ENCODE measurements around the gene ANKRD13C. TPM values are rescaled to one million over a fixed set of nuclear protein-coding genes. Genes with fewer than 3 reads are reported as not detected.

Gene ANKRD13C
- total RNA-seq, 1 experiment from 2014 or later: 17.8 TPM

- Mint-ChIP-seq H3K36me3 (ENCODE audit: insufficient read depth, unreplicated experiment) (peaks cover 61% of the 10 kb centered on the region), H3K27ac (ENCODE audit: low read depth, unreplicated experiment) (peak overlapping the region; percentile 96), H3K4me1 (ENCODE audit: insufficient read depth, unreplicated experiment) (peaks cover 21% of the 10 kb centered on the region), H3K9me3 (ENCODE audit: unreplicated experiment) (no peaks in the 10 kb centered on the region), H3K4me3 (ENCODE audit: unreplicated experiment) (peak overlapping the region; percentile 78), H3K27me3 (ENCODE audit: insufficient read depth, unreplicated experiment) (no peaks in the 10 kb centered on the region)
- CTCF ChIA-PET: interaction anchor here (0.7 kb wide), 1 partner anchor 668 kb away, joined by 3 read pairs; no protein-coding TSS in a partner anchor
- POLR2A ChIA-PET: interaction anchor here (0.8 to 9.9 kb wide), 6 partner anchors 13 to 188 kb away, joined by 3 to 193 read pairs (median 8); partner anchors contain the start of genes ANKRD13C, CTH and LRRC40
- intact Hi-C loops (cut with micrococcal nuclease): loop anchor here (10.0 kb wide), 1 partner anchor 192 kb away; the partner anchor contains the start of gene CTH
- no peak for TF ChIP-seq CTCF (IDR thresholded peaks at IDR 0.05; ENCODE audit: unreplicated experiment)
- no peak for DNase-seq (ENCODE audit: unreplicated experiment)
- BruUV-seq (replicated peaks): no TSS peak
Observed at GRCh38 chr1:70222716-70223235, 131.7 kb downstream of the ANKRD13C start.

GRCh38 chr1:70221238-70222121 lies 133.0 kb downstream of the ANKRD13C start, which contains the start of gene SRSF11:
TSS of gene SRSF11 (plus strand) at chr1:70221380. CDS start at chr1:70221637, 257 bp downstream.
- Mint-ChIP-seq H3K27ac (ENCODE audit: low read depth, unreplicated experiment) (peak within 1 kb of the TSS; percentile 96), H3K4me1 (ENCODE audit: insufficient read depth, unreplicated experiment) (peaks cover 21% of the 10 kb centered on the region)
- POLR2A ChIA-PET: interaction anchor here (0.7 to 9.9 kb wide), 15 partner anchors 9 to 859 kb away, joined by 3 to 193 read pairs (median 6); partner anchors contain the start of genes ANKRD13C, CTH, LRRC40 and ZRANB2

GRCh38 chr1:70220517-70221237 lies 133.8 kb downstream of the ANKRD13C start:
- no peak for DNase-seq (ENCODE audit: unreplicated experiment)
- Mint-ChIP-seq H3K9me3 (ENCODE audit: unreplicated experiment) (no peaks in the 10 kb centered on the region), H3K27me3 (ENCODE audit: insufficient read depth, unreplicated experiment) (no peaks in the 10 kb centered on the region), H3K4me1 (ENCODE audit: insufficient read depth, unreplicated experiment) (peaks cover 21% of the 10 kb centered on the region), H3K4me3 (ENCODE audit: unreplicated experiment) (peak overlapping the region; percentile 78), H3K27ac (ENCODE audit: low read depth, unreplicated experiment) (peak overlapping the region; percentile 96), H3K36me3 (ENCODE audit: insufficient read depth, unreplicated experiment) (peaks cover 60% of the 10 kb centered on the region)
- POLR2A ChIA-PET: interaction anchor here (0.6 to 9.9 kb wide), 14 partner anchors 10 to 861 kb away, joined by 3 to 193 read pairs (median 6); partner anchors contain the start of genes ANKRD13C, CTH, LRRC40 and ZRANB2
- CTCF ChIA-PET: interaction anchor here (0.6 to 1.9 kb wide), 9 partner anchors 11 to 405 kb away, joined by 3 to 11 read pairs (median 3); no protein-coding TSS in a partner anchor
- intact Hi-C loops (cut with micrococcal nuclease): loop anchor here (1.0 to 10.0 kb wide), 2 partner anchors 87 to 194 kb away; partner anchors contain the start of gene CTH
- BruUV-seq (replicated peaks): TSS peak; percentile 85
- TF ChIP-seq CTCF (IDR thresholded peaks at IDR 0.05; ENCODE audit: unreplicated experiment): no peak

More at GRCh38 chr1:70221238-70222121, 133.0 kb downstream of the ANKRD13C start, which contains the start of gene SRSF11:
- BruUV-seq (replicated peaks): no TSS peak
- peak; percentile 93 for DNase-seq (ENCODE audit: unreplicated experiment)
- peaks cover 57% of the 10 kb centered on the region for H3K36me3 Mint-ChIP-seq (ENCODE audit: insufficient read depth, unreplicated experiment)
- intact Hi-C loops (cut with micrococcal nuclease): loop anchor here (1.0 to 10.0 kb wide), 2 partner anchors 88 to 193 kb away; partner anchors contain the start of gene CTH
- TF ChIP-seq CTCF (IDR thresholded peaks at IDR 0.05; ENCODE audit: unreplicated experiment): no peak
- H3K9me3 Mint-ChIP-seq (ENCODE audit: unreplicated experiment): no peaks in the 10 kb centered on the region
- CTCF ChIA-PET: interaction anchor here (0.6 to 1.9 kb wide), 7 partner anchors 10 to 291 kb away, joined by 3 to 11 read pairs (median 3); no protein-coding TSS in a partner anchor
- no peaks in the 10 kb centered on the region for H3K27me3 Mint-ChIP-seq (ENCODE audit: insufficient read depth, unreplicated experiment)
- peak within 1 kb of the TSS; percentile 78 for H3K4me3 Mint-ChIP-seq (ENCODE audit: unreplicated experiment)
